ENCODE measurements around the gene TNF. TPM values are rescaled to one million over a fixed set of nuclear protein-coding genes. Genes with fewer than 3 reads are reported as not detected.

TNF gene
- total and polyA plus RNA-seq, 2 of the 13 experiments (the other 11 are each of a cell fraction or from before 2014, with no cell fraction given), result not detected

GRCh38 chr6:31619805-31620585, 44.6 kb downstream of the TNF start (continued):
- TF ChIP-seq HDAC1 (CRISPR knock-in tag; IDR thresholded peaks at IDR 0.05) (peak; percentile 83), CTCF (CRISPR knock-in tag; IDR thresholded peaks at IDR 0.05) (no peak), RAD51 (IDR thresholded peaks at IDR 0.05; ENCODE audit: borderline replicate concordance) (no peak), AGO2 (optimal IDR thresholded peaks at IDR 0.05; ENCODE audit: low read depth, low read length) (no peak), ZNF564 (CRISPR knock-in tag; IDR thresholded peaks at IDR 0.05) (peak; percentile 73), HNF4A (CRISPR knock-in tag; IDR thresholded peaks at IDR 0.05) (no peak; the same call in 1 of the 2 replicates), CBX1 (IDR thresholded peaks at IDR 0.05; ENCODE audit: low read depth) (no peak), MAFK (conservative IDR thresholded peaks at IDR 0.05 in 1 of 2, IDR thresholded peaks at IDR 0.05 in 1 of 2; ENCODE audit: low read length in 2 of 2) (peak; percentile 24 to 43; a peak in 2 of 4 replicates), ZHX1 (CRISPR knock-in tag; IDR thresholded peaks at IDR 0.05; ENCODE audit: low read depth) (peak; percentile 93), FOXM1 (CRISPR knock-in tag; IDR thresholded peaks at IDR 0.05) (no peak; the same call in 1 of the 2 replicates), ZNF782 (CRISPR knock-in tag; IDR thresholded peaks at IDR 0.05; ENCODE audit: borderline replicate concordance) (peak; percentile 87; the same call in 1 of the 2 replicates), ZBTB1 (CRISPR knock-in tag; IDR thresholded peaks at IDR 0.05; ENCODE audit: borderline replicate concordance) (no peak), ZUFSP (CRISPR knock-in tag; IDR thresholded peaks at IDR 0.05; ENCODE audit: borderline replicate concordance) (no peak), ZNF24 (IDR thresholded peaks at IDR 0.05) (no peak), MLX (CRISPR knock-in tag; IDR thresholded peaks at IDR 0.05) (no peak), GABPA (IDR thresholded peaks at IDR 0.05; ENCODE audit: low read depth, low read length) (no peak), GABPA (CRISPR knock-in tag; IDR thresholded peaks at IDR 0.05; ENCODE audit: low read depth) (peak; percentile 61), ZNF607 (CRISPR knock-in tag; IDR thresholded peaks at IDR 0.05; ENCODE audit: borderline replicate concordance) (peak; percentile 59; the same call in 1 of the 2 replicates), ZFP37 (CRISPR knock-in tag; IDR thresholded peaks at IDR 0.05; ENCODE audit: borderline replicate concordance) (no peak; the same call in 1 of the 2 replicates), HCFC1 (IDR thresholded peaks at IDR 0.05; ENCODE audit: low read depth, low read length) (peak; percentile 23), CREB1 (IDR thresholded peaks at IDR 0.05) (peak; percentile 94), CREB1 (CRISPR knock-in tag; IDR thresholded peaks at IDR 0.05) (peak; percentile 95), ZNF275 (CRISPR knock-in tag; IDR thresholded peaks at IDR 0.05; ENCODE audit: borderline replicate concordance) (peak; percentile 75; the same call in 1 of the 2 replicates)
